Lower lobe of right lung (tissue), 2 donors: ENCODE data around the gene NRP1. TPM values are rescaled to one million over a fixed set of nuclear protein-coding genes. Genes with fewer than 3 reads are reported as not detected.

ENCODE experiments used
- ATAC-seq, 2 donors: fragments of 200-7000 bp; cut with Tn5 transposase; one replicate each; pipeline ENCODE4 v1.9.1; 2020 to 2022; ENCODE audit warnings: mild to moderate bottlenecking in 2 of 2, moderate library complexity in 2 of 2
- DNase-seq: peaks from one replicate; pipeline ENCODE4 v3.0.0-alpha.2; 2020
- H3K27ac ChIP-seq: fragments of 200-600 bp; one replicate; pipeline ENCODE4 v1.8.0; 2022
- H3K27me3 ChIP-seq: fragments of 200-600 bp; one replicate; pipeline ENCODE4 v1.8.0; 2022; ENCODE audit warnings: low read depth
- H3K36me3 ChIP-seq: fragments of 200-600 bp; one replicate; pipeline ENCODE4 v1.8.0; 2022; ENCODE audit warnings: mild to moderate bottlenecking
- H3K4me1 ChIP-seq: fragments of 200-600 bp; one replicate; pipeline ENCODE4 v1.8.0; 2022
- H3K4me3 ChIP-seq: fragments of 200-600 bp; one replicate; pipeline ENCODE4 v1.8.0; 2022; ENCODE audit warnings: mild to moderate bottlenecking
- H3K9me3 ChIP-seq: fragments of 200-600 bp; one replicate; pipeline ENCODE4 v1.8.0; 2022
- CTCF ChIP-seq: fragments of 200-600 bp; IDR thresholded peaks from one replicate; pipeline ENCODE4 v1.8.0; 2022; ENCODE audit warnings: antibody characterized with exemption, mild to moderate bottlenecking
- intact Hi-C: fragments of 100-400 bp; cut with DNase I; formaldehyde crosslinking; loops from one replicate; pipeline ENCODE4 v1.11.0; 2022
- total RNA-seq: library from RNA; stranded (reverse); fragmentation: NEBNext Ultra II Directional; extraction: Animal tissue kit (Norgen Biotek cat#: 25700); gene quantifications from one replicate; pipeline ENCODE4 v1.2.1, GENCODE V29; 2021
- donor health status: DM: no; HTN: yes; CAD: no; lungs with severe emphysema.

Gene NRP1
- total RNA-seq, 1 donor from 2014 or later = 127 TPM

- peaks cover 53% of the 10 kb centered on the region for H3K36me3 ChIP-seq
- TF ChIP-seq CTCF = no peak
- intact Hi-C loops = no loop called here
- peak in 1 of 2 donors; percentile 25 for ATAC-seq
- H3K27me3 ChIP-seq = no peaks in the 10 kb centered on the region
- H3K4me3 ChIP-seq = no peak overlapping the region
- no peak for DNase-seq
- H3K4me1 ChIP-seq = peaks cover 21% of the 10 kb centered on the region
- no peak overlapping the region for H3K27ac ChIP-seq
- no peaks in the 10 kb centered on the region for H3K9me3 ChIP-seq
These were observed 122.3 kb downstream of the NRP1 start for GRCh38 chr10:33212061-33212748.

GRCh38 chr10:33211106-33211878, 123.2 kb downstream of the NRP1 start:
- peak; percentile 68 to 74 for ATAC-seq
- Histone ChIP-seq H3K27ac (peak overlapping the region; percentile 13), H3K36me3 (peaks cover 56% of the 10 kb centered on the region), H3K9me3 (no peaks in the 10 kb centered on the region), H3K4me1 (peaks cover 21% of the 10 kb centered on the region), H3K4me3 (no peak overlapping the region), H3K27me3 (no peaks in the 10 kb centered on the region)
- intact Hi-C loops = no loop called here
- TF ChIP-seq CTCF = no peak
- no peak for DNase-seq

- H3K27me3 ChIP-seq = no peaks in the 10 kb centered on the region
- ATAC-seq = no peak
- H3K36me3 ChIP-seq = peaks cover 63% of the 10 kb centered on the region
- no peak for DNase-seq
- H3K27ac ChIP-seq = no peak overlapping the region
- intact Hi-C loops = no loop called here
- TF ChIP-seq CTCF = no peak
- H3K4me1 ChIP-seq = peaks cover 21% of the 10 kb centered on the region
- no peaks in the 10 kb centered on the region for H3K9me3 ChIP-seq
- H3K4me3 ChIP-seq = no peak overlapping the region
These were observed 124.7 kb downstream of the NRP1 start for GRCh38 chr10:33209802-33210201.

GRCh38 chr10:33208166-33208565, 126.3 kb downstream of the NRP1 start:
- Histone ChIP-seq H3K36me3 (peaks cover 56% of the 10 kb centered on the region), H3K9me3 (no peaks in the 10 kb centered on the region), H3K27me3 (no peaks in the 10 kb centered on the region), H3K4me1 (peaks cover 22% of the 10 kb centered on the region), H3K27ac (no peak overlapping the region), H3K4me3 (no peak overlapping the region)
- TF ChIP-seq CTCF = no peak
- ATAC-seq = no peak
- intact Hi-C loops = no loop called here
- DNase-seq = no peak

GRCh38 chr10:33204031-33204430, 130.4 kb downstream of the NRP1 start:
- Histone ChIP-seq H3K4me1 (peaks cover 8% of the 10 kb centered on the region), H3K27ac (no peak overlapping the region), H3K27me3 (no peaks in the 10 kb centered on the region), H3K36me3 (peaks cover 80% of the 10 kb centered on the region), H3K4me3 (no peak overlapping the region), H3K9me3 (no peaks in the 10 kb centered on the region)
- DNase-seq = no peak
- ATAC-seq = peak in 1 of 2 donors; percentile 29
- no peak for TF ChIP-seq CTCF
- intact Hi-C loops = no loop called here
